Amniotic stem cell (primary cell): ENCODE measurements around the gene AHSA1.

Experiments used
- DNase-seq: peaks from one replicate; lab custom pipeline; 2025; lab: John Stamatoyannopoulos, UW

The AHSA1 gene

DNA sequence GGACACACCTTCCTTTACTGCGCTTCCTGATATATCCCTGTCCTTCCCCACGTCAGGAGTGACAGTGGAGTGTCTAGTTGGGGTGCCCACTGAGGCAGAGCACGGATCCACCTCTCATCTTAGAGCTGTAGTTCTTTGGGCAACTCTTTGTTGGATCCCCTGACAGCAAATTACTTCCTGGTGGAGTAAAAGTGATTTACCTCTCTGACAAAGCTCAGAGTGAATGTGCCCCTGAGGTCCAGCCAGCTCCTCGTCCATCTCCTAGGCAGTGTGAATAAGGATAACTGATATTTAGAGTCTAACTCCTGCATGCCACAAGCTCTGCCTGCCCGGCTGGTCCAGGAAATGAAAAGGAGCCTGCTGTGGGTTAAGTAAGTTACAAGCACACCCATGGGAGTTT, 16.0 kb downstream of the AHSA1 start:
- DNase-seq, result no peak

DNA sequence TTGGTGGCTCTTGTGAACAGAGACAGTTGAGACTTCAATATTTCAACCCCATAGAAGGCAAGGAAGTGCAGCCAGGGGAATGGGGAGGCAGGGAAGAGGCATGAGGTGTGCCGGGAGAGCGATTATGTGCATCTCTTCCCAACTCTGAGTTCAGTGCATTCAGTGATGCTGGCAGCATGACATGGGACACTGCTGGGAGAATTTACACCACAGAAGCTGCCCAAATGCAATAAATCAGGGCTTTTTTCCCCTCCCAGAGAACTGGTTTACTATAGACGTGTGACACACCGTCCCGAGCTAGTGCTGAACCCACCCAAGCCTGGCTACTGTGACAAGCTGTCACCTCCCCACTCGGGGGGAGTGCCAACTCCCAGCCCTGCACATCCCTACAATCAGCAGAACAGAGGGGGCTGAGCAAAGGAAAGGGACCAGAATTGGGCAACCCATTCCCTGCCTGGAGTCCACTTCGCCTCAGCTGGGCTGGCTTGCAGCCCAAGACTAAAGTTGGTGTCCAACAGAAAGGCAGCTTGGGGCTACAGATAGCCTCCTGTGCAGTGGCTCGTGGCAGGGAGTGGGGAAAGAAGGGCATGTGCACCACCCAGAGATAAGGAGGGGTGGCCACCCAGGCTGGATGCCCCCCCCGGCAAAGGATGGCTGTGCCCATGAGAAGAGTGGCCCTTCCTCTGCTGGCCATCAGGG, 16.7 kb downstream of the AHSA1 start:
- DNase-seq, result no peak

DNA sequence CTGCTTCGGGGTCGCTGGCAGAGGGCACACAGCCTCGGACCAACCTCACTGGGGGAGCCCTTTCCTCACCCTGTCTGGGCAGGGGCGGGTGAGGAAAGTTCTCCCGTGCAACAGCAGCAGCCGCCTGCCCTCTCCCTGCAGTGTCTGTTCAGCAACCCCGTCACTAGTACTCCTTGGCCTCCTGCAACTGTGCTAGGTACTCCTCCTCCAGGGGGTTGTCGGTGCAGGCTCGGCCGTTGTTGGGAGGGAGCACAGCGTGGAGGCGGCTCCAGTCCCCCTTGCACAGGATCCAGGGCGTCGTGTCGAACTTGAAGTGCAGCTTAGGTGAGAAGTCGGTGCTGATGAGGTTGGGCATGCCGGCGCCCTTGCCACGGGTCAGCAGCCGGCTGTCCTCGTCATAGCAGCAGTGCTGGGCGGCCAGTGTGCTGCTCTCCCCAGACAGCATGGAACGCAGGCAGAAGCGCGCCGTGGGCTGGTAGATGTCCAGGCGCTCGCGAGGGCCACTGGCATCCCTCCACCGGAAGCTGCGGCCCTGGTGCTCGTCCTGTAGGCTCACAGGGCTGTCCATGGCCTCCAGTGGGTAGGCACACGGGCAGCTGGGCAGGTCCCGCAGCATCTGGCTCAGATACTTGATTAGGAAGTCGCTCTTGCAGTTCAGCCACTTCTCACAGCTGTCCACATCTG, 17.7 kb downstream of the AHSA1 start:
- DNase-seq, result no peak

DNA sequence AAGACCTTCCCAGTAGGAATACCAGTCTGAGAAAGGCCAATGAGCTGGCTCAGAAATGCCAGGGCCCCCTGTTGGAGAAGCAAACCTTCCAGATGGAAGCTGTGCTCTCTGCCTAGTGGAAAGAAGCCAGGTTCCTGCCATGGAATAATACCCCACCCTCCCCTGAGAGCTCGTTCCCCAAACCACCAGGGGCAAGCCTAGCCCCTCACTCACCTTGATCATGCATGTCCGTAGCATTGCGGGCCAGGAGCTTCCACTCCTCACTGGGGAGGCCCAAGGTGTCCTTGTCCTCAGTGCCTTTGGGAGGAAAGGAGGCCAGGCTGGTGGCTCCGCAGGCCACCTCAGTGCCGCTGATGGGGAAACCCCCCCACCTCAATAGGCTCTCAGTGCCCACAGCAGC, 20.1 kb downstream of the AHSA1 start:
- no peak for DNase-seq

DNA sequence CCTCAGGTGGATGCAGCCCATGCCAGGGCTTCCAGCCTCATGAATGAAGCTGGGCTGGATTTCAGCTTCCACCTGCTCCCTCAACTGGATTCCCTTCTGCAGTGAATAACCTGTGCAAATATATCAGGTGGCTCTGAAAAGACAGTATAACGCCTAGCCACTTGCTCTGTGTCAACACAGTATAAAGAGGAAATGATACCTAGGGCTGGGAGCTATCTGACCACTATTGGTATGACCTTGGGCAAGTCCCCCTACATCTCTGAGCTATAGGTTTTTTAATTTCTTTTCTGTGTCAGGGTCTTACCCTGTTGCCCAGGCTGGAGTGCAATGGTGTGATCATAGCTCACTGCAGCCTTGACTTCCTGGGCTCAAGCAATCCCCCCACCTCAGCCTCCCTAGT, 20.9 kb downstream of the AHSA1 start:
- DNase-seq, result no peak

DNA sequence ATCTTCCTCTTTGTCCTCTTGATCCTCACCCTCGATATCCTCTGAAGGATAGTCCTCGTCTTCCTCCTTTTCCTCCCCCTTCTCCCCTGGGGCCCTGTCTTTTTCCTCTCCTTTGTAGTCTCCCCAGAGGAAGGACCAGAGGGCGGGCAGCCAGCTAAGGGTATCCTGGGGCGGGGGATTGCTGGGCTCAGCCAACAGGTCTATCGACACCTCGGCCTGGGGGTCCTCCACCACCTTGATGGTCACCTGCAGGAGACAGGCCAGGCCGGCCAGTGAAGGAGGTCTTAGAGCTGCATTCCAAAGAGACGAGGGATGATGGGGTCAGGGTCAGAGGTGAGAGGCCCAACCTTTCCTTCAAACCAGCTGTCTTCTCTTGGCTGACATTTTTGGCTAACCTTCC, 24.5 kb downstream of the AHSA1 start:
- no peak for DNase-seq

DNA sequence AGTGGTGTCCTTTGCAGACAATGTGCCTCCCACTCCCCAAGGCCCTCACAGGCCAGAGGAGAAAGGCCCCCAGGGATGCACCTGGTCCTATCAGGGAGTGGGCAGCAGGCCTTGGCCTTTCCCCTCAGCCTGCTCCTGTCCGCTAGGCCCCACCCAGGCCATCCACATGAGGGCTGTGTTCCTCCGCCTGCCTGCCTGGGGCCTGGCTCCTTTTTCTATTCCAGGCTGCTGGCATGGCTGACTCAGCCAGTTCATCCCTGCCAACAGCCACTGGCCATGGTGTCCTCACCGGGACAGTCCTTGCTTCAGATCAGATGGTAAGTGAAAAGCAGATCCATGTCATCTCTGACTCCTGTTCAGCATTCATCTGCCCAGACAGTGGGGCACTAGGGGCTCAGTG, 27.4 kb downstream of the AHSA1 start:
- DNase-seq, result no peak

DNA sequence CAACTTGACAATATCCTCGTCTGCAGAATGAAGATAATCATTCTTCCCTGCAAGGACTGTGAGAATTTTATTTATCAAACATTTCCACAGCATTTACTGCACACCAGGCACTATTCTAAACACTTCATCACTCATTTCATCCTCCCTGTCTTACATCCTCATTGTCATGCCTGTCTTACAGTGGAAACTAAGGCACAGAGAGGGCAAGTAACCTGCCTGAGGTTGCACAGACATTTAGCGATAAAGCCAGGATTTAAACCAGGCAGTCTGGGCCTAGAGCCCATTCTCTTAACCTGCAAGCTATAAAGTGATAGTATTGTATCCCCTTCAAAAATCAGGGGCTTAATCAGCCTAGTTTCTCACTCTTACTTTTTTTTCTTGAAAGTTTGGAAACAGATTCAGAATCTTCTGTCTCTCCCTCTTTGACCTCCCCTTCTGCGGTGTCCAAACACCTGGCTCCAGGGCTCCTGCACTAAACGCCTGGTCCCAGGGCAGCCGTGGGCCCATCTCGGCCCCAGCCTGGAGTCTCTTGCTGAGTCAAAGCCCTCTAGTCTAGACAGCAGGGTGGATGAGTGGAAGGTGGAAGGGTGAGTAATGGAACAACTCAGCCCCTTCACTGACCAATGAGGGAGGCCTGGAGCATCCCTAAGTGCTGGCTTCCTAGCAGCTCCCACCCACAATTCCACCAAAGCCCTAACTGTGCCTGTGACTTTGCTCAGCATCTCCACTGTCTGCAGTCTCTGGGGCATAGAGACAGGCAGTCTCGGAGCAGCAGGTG, 28.2 kb downstream of the AHSA1 start:
- DNase-seq, result no peak

DNA sequence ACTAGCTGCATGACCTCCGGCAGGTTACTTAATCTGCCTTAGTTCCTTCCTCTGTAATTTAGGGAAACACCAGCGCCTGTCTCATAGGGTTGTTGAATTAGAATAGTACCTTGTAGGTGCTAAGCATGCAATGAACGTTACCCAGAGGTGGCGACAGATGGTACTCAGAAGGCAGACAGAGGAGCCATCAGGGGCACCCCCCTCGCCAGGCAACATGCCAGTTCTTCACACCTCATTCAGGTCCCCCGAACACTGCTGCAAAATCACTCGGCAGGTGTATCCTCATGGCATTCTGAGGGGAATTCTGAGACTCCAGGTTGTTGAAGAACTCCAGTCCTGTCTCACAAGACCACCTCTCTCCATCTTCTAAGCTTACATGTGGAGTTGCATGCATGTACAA, 30.7 kb downstream of the AHSA1 start:
- no peak for DNase-seq

DNA sequence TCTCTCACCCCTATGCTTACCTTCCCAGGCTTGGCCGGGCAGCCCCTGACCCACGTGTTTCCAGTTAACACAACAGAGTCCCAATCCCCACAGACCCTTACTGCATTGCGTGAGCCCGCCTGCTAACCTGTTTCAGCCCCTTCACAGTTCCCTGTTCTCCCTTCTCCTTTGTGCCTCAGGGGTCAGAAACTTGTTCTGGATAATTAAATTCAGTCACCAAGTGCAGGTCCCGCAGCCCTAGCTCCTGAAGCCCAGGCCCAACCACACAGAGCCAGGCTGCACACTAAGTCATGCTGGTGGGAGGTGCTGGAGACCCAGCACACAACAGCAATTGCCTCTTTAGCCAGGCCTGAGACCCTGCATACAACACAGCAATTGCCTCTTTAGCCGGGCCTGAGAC, 31.1 kb downstream of the AHSA1 start:
- no peak for DNase-seq

DNA sequence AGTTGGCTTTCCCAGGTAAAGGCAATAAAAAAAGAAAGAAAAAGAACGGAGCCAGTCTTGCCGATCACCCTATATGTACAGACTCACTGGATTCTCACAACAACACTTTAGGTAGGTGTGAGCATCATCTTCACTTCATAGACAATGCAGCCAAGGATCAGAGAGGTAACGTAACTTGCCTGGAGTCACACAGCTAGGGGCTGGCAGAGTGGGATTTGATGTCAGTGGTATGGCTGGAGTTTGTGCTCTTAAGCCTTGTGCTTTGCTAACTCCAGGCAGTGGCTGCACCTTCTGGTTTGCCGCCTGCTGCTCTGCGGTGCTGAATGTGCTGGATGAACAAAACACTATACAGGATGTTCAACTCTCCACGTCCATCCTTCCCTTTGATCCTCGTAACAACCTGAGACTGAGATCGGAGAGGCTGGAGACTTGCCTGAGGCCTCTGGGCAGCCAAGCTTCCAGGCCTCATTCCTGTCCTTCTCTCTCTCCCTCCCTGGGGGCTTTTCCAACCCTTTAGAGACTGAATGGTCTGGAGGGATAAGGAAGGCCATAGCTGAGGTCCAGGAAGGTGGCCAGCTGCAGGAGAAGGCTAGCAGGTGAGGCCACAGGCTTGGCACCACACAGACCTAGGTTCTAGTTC, 32.6 kb downstream of the AHSA1 start:
- DNase-seq, result no peak

DNA sequence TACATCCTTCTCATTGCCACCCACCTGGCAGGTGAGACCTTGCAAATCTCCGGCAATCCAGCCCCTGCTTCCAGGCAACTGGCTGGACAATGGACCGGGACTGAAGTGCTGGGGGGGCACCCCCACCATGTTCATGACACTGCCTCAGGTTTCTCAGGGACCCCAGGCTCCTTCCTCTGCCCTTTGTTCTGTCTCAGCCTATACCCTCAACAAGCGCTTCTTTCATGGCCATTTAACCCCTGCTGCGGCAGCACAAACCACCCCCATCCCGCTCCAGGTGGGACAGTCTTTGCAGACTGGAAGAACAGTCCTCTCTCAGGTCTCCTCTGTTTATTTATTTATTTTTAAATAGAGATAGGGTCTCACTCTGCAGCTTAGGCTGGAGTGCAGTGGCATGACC, 33.2 kb downstream of the AHSA1 start:
- no peak for DNase-seq

DNA sequence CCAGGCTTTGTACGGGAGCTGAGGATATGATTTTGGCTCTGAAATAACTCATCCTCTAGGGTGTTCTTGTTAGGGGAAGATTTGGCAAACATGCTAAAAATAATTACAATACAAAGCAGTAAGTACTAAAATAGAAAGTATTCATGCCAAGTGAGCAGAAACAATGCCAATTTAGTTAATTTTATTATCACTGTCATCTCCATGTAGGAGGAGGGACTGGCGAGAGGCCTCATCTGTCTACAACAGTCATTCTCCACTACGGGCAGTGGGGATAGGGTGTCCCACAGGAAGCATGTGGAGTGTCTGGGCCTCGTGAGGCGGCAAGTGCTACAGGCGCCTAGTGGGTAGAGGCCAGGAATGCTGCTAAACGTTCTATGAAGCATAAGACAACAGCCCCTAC, 37.4 kb downstream of the AHSA1 start:
- no peak for DNase-seq

DNA sequence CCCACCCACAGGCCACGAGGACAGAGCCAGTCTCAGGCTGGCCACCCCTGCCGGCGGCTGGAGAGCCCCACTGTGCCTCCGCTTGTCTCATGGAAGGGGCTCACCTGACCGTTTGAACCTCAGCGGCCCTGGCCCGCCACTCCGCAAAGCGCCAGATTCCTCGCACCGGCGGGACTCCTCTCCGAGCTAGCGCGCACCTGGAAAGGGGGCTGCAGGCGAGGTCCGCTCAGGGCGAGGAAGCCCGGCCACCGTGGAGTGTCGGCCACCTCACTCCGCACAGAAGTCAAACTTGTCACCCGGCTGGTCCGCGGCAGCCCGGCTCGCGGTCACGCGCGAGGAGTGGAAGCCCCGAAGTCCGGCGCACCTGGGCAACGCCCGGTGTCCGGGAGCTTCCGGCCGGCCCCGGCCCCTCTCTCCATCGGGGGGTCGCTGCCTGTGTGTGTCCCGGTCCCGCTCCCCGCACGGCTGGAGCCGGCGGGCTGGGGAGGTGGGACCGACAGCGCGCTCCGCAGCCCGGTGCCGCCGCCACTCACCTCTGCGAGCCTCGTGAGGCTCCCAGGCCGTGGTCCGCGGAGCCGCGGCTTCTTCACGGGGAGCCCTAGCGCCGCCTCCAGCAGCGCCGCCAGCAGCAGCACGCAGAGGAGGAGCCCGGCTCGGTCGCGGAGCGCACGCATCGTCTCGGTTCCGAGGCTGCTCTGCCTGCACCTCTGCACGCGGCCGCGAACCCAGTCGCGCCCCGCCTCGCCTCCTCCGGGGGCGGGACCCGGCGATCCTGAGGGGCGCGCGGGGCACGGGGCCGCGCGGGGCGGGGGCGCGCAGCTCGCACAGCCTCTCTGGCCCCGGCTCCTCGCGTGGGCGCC, 40.5 kb downstream of the AHSA1 start, which contains the start of gene ISM2:
ISM2 (minus strand) TSS at position 697 of the 860 bp plus-strand sequence; CDS start at position 674, 23 bp downstream.
- no peak for DNase-seq

DNA sequence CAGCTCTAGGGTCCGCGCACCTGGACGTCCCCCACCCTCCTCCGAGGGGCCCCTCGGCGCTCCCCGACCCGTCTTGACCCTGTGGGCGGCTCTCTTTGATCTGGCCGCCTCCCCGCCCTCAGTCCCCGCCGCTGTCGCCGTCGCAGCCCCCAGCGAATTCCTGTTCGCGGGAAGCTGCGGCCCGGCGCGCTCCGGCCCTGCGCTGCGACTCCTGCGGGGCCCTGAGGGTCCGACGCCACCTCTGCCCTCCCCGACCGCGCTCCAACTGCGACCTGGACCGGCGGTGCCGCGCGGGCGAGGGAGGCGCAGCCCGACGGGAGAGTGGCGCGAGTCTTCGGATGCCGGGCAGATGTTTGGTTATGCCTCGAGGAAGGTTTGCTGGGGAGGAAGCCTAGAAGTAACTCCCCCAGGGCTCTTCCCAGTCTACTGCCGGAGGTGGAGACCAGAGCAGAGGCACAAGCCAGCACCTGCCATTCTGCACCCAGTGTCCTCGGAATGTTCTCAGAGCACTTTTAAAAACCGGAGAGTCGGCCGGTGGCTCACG, 41.2 kb downstream of the AHSA1 start:
- DNase-seq, result no peak

DNA sequence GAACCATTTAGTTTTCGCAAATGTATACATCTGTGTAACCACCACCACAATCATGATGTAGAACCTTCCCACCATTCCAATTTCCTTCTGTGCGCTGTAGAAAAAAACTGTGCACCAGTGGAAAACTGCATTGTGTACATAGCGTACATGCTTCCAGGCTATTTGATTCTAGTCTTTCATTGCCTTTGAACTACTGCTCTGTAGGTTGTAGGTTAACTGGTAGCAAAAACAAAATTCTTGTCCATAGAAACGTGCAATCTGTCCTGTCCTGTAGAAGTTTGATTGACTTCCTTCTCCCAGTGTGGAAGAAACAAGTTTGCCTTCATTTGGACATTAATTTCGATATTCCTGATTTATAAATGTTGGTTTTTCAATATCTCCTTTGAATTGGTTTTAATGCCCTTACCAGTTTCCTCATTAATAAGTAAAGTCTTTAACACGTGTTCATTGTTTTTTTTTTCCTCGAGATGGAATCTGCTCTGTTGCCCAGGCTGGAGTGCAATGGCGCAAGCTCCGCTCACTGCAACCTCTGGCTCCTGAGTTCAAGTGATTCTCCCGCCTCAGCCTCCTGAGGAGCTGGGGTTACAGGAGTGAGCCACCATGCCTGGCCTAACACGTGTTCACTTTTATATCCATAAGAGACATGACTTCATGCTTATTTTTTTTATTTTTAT, 44.4 kb downstream of the AHSA1 start:
- no peak for DNase-seq

DNA sequence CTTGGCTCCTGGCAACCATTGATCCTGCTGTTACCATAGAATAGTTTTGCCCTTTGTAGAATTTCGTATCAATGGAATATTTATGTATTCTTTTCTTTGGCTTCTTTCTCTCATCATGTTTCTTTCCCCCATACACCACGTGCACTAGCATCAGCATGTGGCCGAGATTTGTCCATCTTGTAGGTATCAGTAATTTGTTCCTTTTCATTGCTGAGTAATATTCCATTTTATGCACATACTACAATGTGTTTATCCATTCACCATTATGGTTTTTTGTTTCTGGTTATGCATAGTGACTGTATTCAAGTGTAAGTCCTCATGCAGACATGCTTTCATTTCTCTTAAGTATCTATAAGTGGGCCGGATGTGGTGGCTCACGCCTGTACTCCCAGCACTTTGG, 45.2 kb downstream of the AHSA1 start:
- DNase-seq, result no peak

DNA sequence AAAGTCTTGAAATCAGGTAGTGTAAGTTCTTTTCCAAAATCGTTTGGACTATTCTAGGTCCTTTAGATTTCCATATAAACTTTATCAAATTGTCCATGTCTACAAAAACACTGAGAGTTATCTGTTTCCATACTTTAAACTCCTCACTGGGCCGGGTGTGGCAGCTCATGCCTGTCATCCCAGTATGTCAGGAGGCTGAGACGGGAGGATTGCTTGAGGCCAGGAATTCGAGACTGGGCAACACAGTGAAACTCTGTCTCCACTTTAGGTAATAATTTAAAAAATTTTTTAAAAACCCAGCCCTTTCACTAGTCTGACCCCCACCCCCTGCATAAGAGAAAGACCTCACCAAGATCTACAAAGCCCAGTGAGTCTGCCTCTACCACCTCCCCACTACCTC, 47.1 kb downstream of the AHSA1 start:
- DNase-seq, result no peak

DNA sequence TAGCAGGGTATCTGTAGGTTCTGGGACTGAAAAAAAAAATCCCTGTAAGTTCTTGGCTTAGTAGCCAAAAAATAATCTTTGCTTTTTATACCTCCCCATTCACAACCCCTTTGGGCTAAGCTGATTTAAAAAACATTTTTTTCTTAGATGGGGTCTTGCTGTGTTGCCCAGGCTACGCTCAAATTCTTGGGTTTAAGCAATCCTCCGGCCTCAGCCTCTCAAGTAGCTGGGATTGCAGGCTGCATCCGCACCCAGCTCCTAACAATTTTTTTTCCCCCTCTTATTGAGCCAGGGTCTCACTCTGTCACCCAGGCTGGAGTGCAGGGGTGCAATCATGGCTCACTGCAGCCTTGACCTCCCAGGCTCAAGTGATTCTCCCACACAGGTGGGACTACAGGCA, 49.9 kb downstream of the AHSA1 start:
- no peak for DNase-seq

DNA sequence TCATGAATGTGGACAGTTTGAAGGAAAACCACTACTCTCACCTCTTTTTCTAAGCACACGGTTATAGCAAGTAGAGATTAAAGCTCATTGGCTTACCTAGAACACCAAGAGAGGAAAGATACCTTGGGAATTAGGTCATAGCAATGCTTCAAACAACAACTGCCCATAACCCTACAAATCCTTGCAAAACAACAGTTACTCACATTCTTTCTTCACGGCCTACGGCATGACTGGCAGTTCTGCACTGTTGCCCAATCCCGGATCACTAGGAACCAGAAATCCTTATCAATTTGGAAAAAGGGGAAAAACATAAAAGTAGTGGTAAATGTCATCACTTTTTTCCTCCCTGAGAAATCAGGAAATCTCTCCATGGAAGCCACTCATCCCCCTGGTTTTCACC, 50.4 kb downstream of the AHSA1 start:
- no peak for DNase-seq

DNA sequence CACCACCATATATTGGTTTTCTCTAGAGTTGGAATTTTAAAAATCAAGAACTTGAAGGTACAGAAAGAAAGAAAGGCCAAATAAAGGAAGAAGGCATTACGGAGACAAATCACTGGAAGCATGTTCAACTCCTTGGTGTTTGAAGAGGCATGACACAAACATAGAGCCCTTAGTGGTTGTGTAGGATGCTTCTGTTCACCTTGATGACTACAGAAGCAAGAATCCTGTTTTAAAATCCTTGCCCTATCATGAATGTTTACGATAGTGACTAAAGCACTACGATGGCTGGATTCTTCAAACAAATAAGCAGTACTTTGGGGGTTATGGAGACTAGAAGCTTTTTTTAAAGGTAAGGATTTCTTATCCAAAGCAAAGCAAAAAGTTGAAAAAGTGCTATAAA, 51.0 kb downstream of the AHSA1 start:
- DNase-seq, result no peak
